C4-2B (cell line): ENCODE results near the gene BHLHA15.

ENCODE experiments used
- CTCF ChIP-seq: fragments of 450-650 bp; conservative IDR thresholded peaks from 2 replicates; pipeline ENCODE4 v1.5.1; 2017; ENCODE audit warnings: mild to moderate bottlenecking
- ZFX ChIP-seq: fragments of 450-650 bp; IDR thresholded peaks from 2 replicates; pipeline ENCODE4 v1.6.1; 2017

- TF ChIP-seq CTCF: no peak
- TF ChIP-seq ZFX: no peak
Observed at GRCh38 chr7:98187138-98187502, 24.1 kb upstream of the BHLHA15 start.
